HepG2 (cell line): ENCODE data around the gene ROMO1. TPM values are rescaled to one million over a fixed set of nuclear protein-coding genes. Genes with fewer than 3 reads are reported as not detected.

Experiments used
- ATAD3A ChIP-seq: sonication (generic); formaldehyde crosslinking; IDR thresholded peaks from 2 replicates; pipeline ENCODE4 v1.4.0; 2020; ENCODE audit warnings: missing genetic modification reagents
- ATF2 ChIP-seq: sonication (generic); formaldehyde crosslinking; IDR thresholded peaks from 2 replicates; pipeline ENCODE4 v1.4.0; 2020; ENCODE audit warnings: missing genetic modification reagents
- ERF ChIP-seq: IDR thresholded peaks from 2 replicates; pipeline ENCODE4 v1.6.1; 2018; ENCODE audit warnings: missing biosample characterization, missing genetic modification reagents
- HMG20A ChIP-seq: IDR thresholded peaks from 2 replicates; pipeline ENCODE4 v1.6.1; 2016; ENCODE audit warnings: borderline replicate concordance
- IRF2 ChIP-seq: IDR thresholded peaks from 2 replicates; pipeline ENCODE4 v1.6.1; 2018; ENCODE audit warnings: missing genetic modification reagents, missing compliant biosample characterization
- KLF12 ChIP-seq: sonication (generic); formaldehyde crosslinking; IDR thresholded peaks from 2 replicates; pipeline ENCODE4 v1.4.0; 2020; ENCODE audit warnings: missing genetic modification reagents, borderline replicate concordance
- MIER2 ChIP-seq: IDR thresholded peaks from 2 replicates; pipeline ENCODE4 v1.6.1; 2016; ENCODE audit warnings: missing biosample characterization, missing genetic modification reagents
- PAX8 ChIP-seq: sonication (generic); formaldehyde crosslinking; IDR thresholded peaks from 2 replicates; pipeline ENCODE4 v1.8.0; 2022; ENCODE audit warnings: mild to moderate bottlenecking, missing genetic modification reagents, borderline replicate concordance
- POLR2G ChIP-seq: fragments of 200-400 bp; formaldehyde crosslinking; IDR thresholded peaks from 2 replicates; pipeline ENCODE4 v1.6.1; 2018; ENCODE audit warnings: mild to moderate bottlenecking, low read depth, low read length, moderate library complexity
- RBM22 ChIP-seq: fragments of 200-400 bp; formaldehyde crosslinking; optimal IDR thresholded peaks from 2 replicates; pipeline ENCODE3; 2017; ENCODE audit warnings: mild to moderate bottlenecking, low read length, moderate library complexity
- SATB2 ChIP-seq: sonication (generic); formaldehyde crosslinking; IDR thresholded peaks from 2 replicates; pipeline ENCODE4 v1.5.0; 2020; ENCODE audit warnings: missing genetic modification reagents
- TOPORS ChIP-seq: sonication (generic); formaldehyde crosslinking; IDR thresholded peaks from 2 replicates; pipeline ENCODE4 v1.8.0; 2023; ENCODE audit warnings: mild to moderate bottlenecking, missing genetic modification reagents
- ZC3H4 ChIP-seq: sonication (generic); formaldehyde crosslinking; IDR thresholded peaks from 2 replicates; pipeline ENCODE4 v1.4.0; 2020; ENCODE audit warnings: missing genetic modification reagents, borderline replicate concordance
- ZFP37 ChIP-seq: sonication (generic); formaldehyde crosslinking; IDR thresholded peaks from 2 replicates; pipeline ENCODE4 v1.4.0; 2020; ENCODE audit warnings: missing genetic modification reagents, borderline replicate concordance
- ZNF101 ChIP-seq: sonication (generic); formaldehyde crosslinking; IDR thresholded peaks from 2 replicates; pipeline ENCODE4 v1.4.0; 2020; ENCODE audit warnings: mild to moderate bottlenecking, low read depth, missing genetic modification reagents, borderline replicate concordance
- ZNF20 ChIP-seq: sonication (generic); formaldehyde crosslinking; IDR thresholded peaks from 2 replicates; pipeline ENCODE4 v1.4.0; 2020; ENCODE audit warnings: mild to moderate bottlenecking, moderate library complexity, missing genetic modification reagents
- ZNF207 ChIP-seq: fragments of 450-650 bp; IDR thresholded peaks from 2 replicates; pipeline ENCODE4 v1.6.1; 2016; ENCODE audit warnings: antibody characterized with exemption, borderline replicate concordance
- ZNF24 ChIP-seq: fragments of 450-650 bp; IDR thresholded peaks from 2 replicates; pipeline ENCODE4 v1.6.1; 2017; ENCODE audit warnings: antibody characterized with exemption, mild to moderate bottlenecking
- ZNF335 ChIP-seq: sonication (generic); formaldehyde crosslinking; IDR thresholded peaks from 2 replicates; pipeline ENCODE4 v1.4.0; 2020; ENCODE audit warnings: missing genetic modification reagents
- ZNF501 ChIP-seq: sonication (generic); formaldehyde crosslinking; IDR thresholded peaks from 2 replicates; pipeline ENCODE4 v1.5.1; 2020; ENCODE audit warnings: mild to moderate bottlenecking, moderate library complexity, missing genetic modification reagents
- ZNF510 ChIP-seq: sonication (generic); formaldehyde crosslinking; IDR thresholded peaks from 2 replicates; pipeline ENCODE4 v1.4.0; 2020; ENCODE audit warnings: low read depth, mild to moderate bottlenecking, missing genetic modification reagents
- ZNF891 ChIP-seq: sonication (generic); formaldehyde crosslinking; IDR thresholded peaks from 2 replicates; pipeline ENCODE4 v1.5.0; 2020; ENCODE audit warnings: mild to moderate bottlenecking, missing genetic modification reagents
- polyA plus RNA-seq, 8 experiments: library from polyadenylated mRNA; depleted of rRNA in 3 of 8; stranded (reverse) in 7 of 8; unstranded in 1 of 8; fragments of >200 nt; fragmentation: Illumina TruSeq in 4 of 8; extraction: Trizol in 4 of 8; gene quantifications; 2 replicates each; pipeline versions ENCODE4 v1.2.1 to v1.2.3, GENCODE V29; 2011 to 2016; ENCODE audit warnings: low read depth in 4 of 8, missing spikeins in 1 of 8, mixed read lengths in 1 of 8; ENCODE audit not compliant: insufficient read depth in 1 of 8
- total RNA-seq, 5 experiments: library from RNA; depleted of rRNA; stranded (reverse); fragments of >200 nt; fragmentation: Illumina TruSeq; extraction: Trizol; gene quantifications; 2 replicates each; pipeline ENCODE4 v1.2.3, GENCODE V29; 2016; ENCODE audit warnings: low read depth in 1 of 5
- TF ChIP-seq, protein P1 (sequence below): sonication (generic); formaldehyde crosslinking; IDR thresholded peaks from 2 replicates; pipeline ENCODE4 v1.4.0; 2020; ENCODE audit warnings: missing genetic modification reagents
- TF ChIP-seq, protein P2 (sequence below): sonication (generic); formaldehyde crosslinking; conservative IDR thresholded peaks from 2 replicates; pipeline ENCODE4 v1.4.0; 2020; ENCODE audit warnings: mild to moderate bottlenecking, missing genetic modification reagents, moderate library complexity

Gene ROMO1
- total and polyA plus RNA-seq, 2 of the 13 experiments (the other 11 are each of a cell fraction or from before 2014, with no cell fraction given): 636 to 755 TPM

DNA sequence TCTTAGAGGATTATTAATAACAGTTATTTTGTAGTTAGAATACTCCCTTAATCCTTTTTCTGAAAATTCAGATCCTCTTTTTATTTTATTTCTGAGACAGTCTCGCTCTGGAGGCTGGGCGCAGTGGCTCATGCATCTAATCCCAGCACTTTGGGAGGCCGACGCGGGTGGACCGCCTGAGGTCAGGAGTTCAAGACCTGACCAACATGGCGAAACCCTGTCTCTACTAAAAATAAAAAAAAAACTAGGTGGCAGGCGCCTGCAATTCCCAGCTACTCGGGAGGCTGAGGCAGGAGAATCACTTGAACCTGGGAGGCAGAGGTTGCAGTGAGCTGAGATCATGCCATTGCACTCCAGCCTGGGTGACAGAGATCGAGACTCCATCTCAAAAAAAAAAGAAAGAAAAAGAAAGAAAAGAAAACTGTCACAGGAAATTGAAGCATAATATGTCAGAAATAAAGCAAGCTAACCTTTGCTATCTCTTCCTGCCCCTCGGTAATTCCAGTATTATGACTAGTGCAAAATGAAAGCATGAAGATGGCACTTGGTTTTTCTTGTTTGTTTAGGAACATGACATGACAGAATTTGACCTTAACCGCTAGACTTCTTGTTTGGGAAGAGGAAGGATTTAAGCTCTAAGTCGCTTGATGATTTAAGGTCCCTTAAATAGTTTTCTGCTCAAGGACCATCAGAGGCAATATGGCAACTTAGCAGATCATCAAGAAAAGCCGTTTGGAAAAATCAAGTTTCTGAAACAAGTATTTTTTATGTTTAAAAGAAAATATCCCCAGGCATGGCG is 44.7 kb downstream of the ROMO1 start (continued):
- TF ChIP-seq, protein P1, sequence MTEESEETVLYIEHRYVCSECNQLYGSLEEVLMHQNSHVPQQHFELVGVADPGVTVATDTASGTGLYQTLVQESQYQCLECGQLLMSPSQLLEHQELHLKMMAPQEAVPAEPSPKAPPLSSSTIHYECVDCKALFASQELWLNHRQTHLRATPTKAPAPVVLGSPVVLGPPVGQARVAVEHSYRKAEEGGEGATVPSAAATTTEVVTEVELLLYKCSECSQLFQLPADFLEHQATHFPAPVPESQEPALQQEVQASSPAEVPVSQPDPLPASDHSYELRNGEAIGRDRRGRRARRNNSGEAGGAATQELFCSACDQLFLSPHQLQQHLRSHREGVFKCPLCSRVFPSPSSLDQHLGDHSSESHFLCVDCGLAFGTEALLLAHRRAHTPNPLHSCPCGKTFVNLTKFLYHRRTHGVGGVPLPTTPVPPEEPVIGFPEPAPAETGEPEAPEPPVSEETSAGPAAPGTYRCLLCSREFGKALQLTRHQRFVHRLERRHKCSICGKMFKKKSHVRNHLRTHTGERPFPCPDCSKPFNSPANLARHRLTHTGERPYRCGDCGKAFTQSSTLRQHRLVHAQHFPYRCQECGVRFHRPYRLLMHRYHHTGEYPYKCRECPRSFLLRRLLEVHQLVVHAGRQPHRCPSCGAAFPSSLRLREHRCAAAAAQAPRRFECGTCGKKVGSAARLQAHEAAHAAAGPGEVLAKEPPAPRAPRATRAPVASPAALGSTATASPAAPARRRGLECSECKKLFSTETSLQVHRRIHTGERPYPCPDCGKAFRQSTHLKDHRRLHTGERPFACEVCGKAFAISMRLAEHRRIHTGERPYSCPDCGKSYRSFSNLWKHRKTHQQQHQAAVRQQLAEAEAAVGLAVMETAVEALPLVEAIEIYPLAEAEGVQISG (CRISPR knock-in tag): no peak
- TF ChIP-seq ERF: peak; percentile 44; the same call in 1 of the 2 replicates
- TF ChIP-seq ZNF510: no peak
- TF ChIP-seq ZNF101 (CRISPR knock-in tag): 0 out of 2 replicates have a peak, but pooled peaks have one; percentile 65
- TF ChIP-seq ZNF501: no peak
- TF ChIP-seq ZNF24: no peak
- TF ChIP-seq RBM22: no peak
- TF ChIP-seq KLF12 (CRISPR knock-in tag): peak; percentile 63; the same call in 1 of the 2 replicates
- no peak for TF ChIP-seq ATAD3A
- TF ChIP-seq SATB2 (CRISPR knock-in tag): no peak
- TF ChIP-seq ZFP37 (CRISPR knock-in tag): no peak
- no peak for TF ChIP-seq ZNF207
- TF ChIP-seq MIER2 (CRISPR knock-in tag): no peak
- TF ChIP-seq ZNF20: no peak
- no peak for TF ChIP-seq ZNF891 (CRISPR knock-in tag)
- TF ChIP-seq TOPORS (CRISPR knock-in tag): no peak
- peak; percentile 30; the same call in 1 of the 2 replicates for TF ChIP-seq ZC3H4
- TF ChIP-seq ATF2: no peak
- no peak for TF ChIP-seq POLR2G
- TF ChIP-seq ZNF335 (CRISPR knock-in tag): no peak
- no peak for TF ChIP-seq PAX8 (CRISPR knock-in tag)
- no peak for TF ChIP-seq IRF2 (CRISPR knock-in tag)
- TF ChIP-seq, protein P2, sequence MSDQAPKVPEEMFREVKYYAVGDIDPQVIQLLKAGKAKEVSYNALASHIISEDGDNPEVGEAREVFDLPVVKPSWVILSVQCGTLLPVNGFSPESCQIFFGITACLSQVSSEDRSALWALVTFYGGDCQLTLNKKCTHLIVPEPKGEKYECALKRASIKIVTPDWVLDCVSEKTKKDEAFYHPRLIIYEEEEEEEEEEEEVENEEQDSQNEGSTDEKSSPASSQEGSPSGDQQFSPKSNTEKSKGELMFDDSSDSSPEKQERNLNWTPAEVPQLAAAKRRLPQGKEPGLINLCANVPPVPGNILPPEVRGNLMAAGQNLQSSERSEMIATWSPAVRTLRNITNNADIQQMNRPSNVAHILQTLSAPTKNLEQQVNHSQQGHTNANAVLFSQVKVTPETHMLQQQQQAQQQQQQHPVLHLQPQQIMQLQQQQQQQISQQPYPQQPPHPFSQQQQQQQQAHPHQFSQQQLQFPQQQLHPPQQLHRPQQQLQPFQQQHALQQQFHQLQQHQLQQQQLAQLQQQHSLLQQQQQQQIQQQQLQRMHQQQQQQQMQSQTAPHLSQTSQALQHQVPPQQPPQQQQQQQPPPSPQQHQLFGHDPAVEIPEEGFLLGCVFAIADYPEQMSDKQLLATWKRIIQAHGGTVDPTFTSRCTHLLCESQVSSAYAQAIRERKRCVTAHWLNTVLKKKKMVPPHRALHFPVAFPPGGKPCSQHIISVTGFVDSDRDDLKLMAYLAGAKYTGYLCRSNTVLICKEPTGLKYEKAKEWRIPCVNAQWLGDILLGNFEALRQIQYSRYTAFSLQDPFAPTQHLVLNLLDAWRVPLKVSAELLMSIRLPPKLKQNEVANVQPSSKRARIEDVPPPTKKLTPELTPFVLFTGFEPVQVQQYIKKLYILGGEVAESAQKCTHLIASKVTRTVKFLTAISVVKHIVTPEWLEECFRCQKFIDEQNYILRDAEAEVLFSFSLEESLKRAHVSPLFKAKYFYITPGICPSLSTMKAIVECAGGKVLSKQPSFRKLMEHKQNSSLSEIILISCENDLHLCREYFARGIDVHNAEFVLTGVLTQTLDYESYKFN: peak; percentile 14
- no peak; the same call in 1 of the 2 replicates for TF ChIP-seq HMG20A (CRISPR knock-in tag)
